A172 (cell line): ENCODE data around the gene PLAC8L1. TPM values are rescaled to one million over a fixed set of nuclear protein-coding genes. Genes with fewer than 3 reads are reported as not detected.
"Not testable (repeated sequence)": the region's sequence is repeated elsewhere in the genome, so short reads cannot be mapped to it uniquely, and the experiment has no call there.

Experiments used
- DNase-seq: peaks from one replicate; pipeline ENCODE4 v3.0.0-alpha.2; 2015; ENCODE audit warnings: low spot score
- total RNA-seq: library from RNA; depleted of rRNA; stranded (reverse); fragments of >200 nt; shearing (Covaris generic); gene quantifications from 2 replicates; pipeline ENCODE4 v1.2.3, GENCODE V29; 2014; rRNA removed

Gene PLAC8L1
- total RNA-seq: not detected in 2 replicates

- no peak for DNase-seq
These were observed at the start of gene PLAC8L1 for GRCh38 chr5:146105477-146105876. Gene PLAC8L1, minus strand, starts transcription at chr5:146105577. Its CDS starts 1,266 bp downstream, at chr5:146104311.

GRCh38 chr5:146151970-146152369 is 46.6 kb upstream of the PLAC8L1 start:
- DNase-seq: no peak

GRCh38 chr5:146137967-146138403 is 32.6 kb upstream of the PLAC8L1 start:
- no peak for DNase-seq

- peak; percentile 33 for DNase-seq
These were observed 25.2 kb upstream of the PLAC8L1 start for GRCh38 chr5:146130440-146131045.

- no peak for DNase-seq
These were observed 20.7 kb upstream of the PLAC8L1 start for GRCh38 chr5:146126068-146126467.

GRCh38 chr5:146124580-146124979 is 19.2 kb upstream of the PLAC8L1 start:
- DNase-seq: no peak

GRCh38 chr5:146121451-146121850 is 16.1 kb upstream of the PLAC8L1 start:
- not testable (repeated sequence) for DNase-seq

- no peak for DNase-seq
These were observed 12.9 kb upstream of the PLAC8L1 start for GRCh38 chr5:146118322-146118721.

GRCh38 chr5:146117216-146117615 is 11.8 kb upstream of the PLAC8L1 start:
- not testable (repeated sequence) for DNase-seq

- no peak for DNase-seq
These were observed 11.0 kb upstream of the PLAC8L1 start for GRCh38 chr5:146116361-146116760.

GRCh38 chr5:146112476-146112875 is 7.1 kb upstream of the PLAC8L1 start:
- no peak for DNase-seq

- DNase-seq: no peak
These were observed 6.0 kb upstream of the PLAC8L1 start for GRCh38 chr5:146111409-146111808.

GRCh38 chr5:146109379-146109778 is 4.0 kb upstream of the PLAC8L1 start:
- no peak for DNase-seq

GRCh38 chr5:146108870-146109269 is 3.5 kb upstream of the PLAC8L1 start:
- not testable (repeated sequence) for DNase-seq

- no peak for DNase-seq
These were observed 2.5 kb upstream of the PLAC8L1 start for GRCh38 chr5:146107901-146108300.

GRCh38 chr5:146103594-146103993 is 1.8 kb downstream of the PLAC8L1 start:
- DNase-seq: no peak

- no peak for DNase-seq
These were observed 3.7 kb downstream of the PLAC8L1 start for GRCh38 chr5:146101646-146102045.

GRCh38 chr5:146098047-146098446 is 7.3 kb downstream of the PLAC8L1 start:
- DNase-seq: no peak

- no peak for DNase-seq
These were observed 13.5 kb downstream of the PLAC8L1 start for GRCh38 chr5:146091881-146092280.

- no peak for DNase-seq
These were observed 16.1 kb downstream of the PLAC8L1 start for GRCh38 chr5:146089287-146089686.

- DNase-seq: no peak
These were observed 17.3 kb downstream of the PLAC8L1 start for GRCh38 chr5:146088098-146088497.

GRCh38 chr5:146084376-146084775 is 21.0 kb downstream of the PLAC8L1 start:
- no peak for DNase-seq

- no peak for DNase-seq
These were observed 22.6 kb downstream of the PLAC8L1 start for GRCh38 chr5:146082798-146083197.

GRCh38 chr5:146081556-146081955 is 23.8 kb downstream of the PLAC8L1 start:
- no peak for DNase-seq
